ENCODE data around the gene KCNV2.

KCNV2 gene

GRCh38 chr9:2758898-2759510 is 41.7 kb downstream of the KCNV2 start:
- no peak for DNase-seq (ENCODE audit: low read depth)

DNA sequence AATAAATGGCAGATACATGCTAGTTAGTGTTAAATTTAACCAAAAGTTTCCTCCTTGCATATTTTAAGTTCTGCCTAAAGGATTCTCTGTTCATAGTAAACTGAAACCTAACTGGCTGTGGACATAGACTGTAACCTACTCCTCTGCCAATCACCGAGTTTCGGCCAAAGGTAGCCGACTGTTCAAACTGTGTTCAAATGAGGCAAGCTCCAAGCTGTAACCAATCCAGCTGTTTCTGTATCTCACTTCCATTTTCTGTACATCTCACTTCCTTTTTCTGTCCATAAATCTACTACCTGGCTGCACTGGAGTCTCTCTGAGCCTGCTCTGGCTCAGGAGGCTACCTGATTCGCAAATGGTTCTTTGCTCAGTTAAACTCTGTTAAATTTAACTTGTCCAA is 44.1 kb downstream of the KCNV2 start:
- no peak for DNase-seq (ENCODE audit: low read depth)

GRCh38 chr9:2764353-2764752 is 47.0 kb downstream of the KCNV2 start:
- DNase-seq (ENCODE audit: low read depth): no peak

DNA sequence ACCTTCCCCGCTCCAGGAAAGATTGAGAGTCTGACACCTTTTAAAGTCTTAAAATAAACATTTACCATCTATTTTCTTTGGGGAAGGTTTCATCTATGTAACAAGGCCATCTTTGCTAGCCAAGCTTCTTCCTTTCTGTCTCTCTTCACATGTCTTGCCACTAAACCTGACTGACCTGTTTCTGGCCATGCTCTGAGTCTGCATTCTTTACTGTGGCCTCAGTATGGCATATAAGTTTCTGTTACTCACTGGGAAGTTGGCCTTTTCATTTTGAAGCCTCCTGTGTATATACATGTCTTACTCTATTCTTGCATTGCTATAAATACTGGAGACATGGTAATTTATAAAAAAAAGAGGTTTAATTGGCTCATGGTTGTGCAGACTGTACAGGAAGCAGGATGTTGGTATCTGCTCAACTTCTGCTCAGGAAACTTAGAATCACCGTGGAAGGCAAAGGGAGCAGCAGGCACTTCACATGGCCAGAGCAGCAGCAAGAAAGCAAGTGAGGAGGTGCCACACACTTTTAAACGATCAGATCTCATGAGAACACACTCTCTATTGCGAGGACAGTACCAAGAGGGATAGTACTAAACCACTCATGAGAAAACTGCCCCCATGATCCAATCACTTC is 48.1 kb downstream of the KCNV2 start:
- DNase-seq (ENCODE audit: low read depth): no peak

DNA sequence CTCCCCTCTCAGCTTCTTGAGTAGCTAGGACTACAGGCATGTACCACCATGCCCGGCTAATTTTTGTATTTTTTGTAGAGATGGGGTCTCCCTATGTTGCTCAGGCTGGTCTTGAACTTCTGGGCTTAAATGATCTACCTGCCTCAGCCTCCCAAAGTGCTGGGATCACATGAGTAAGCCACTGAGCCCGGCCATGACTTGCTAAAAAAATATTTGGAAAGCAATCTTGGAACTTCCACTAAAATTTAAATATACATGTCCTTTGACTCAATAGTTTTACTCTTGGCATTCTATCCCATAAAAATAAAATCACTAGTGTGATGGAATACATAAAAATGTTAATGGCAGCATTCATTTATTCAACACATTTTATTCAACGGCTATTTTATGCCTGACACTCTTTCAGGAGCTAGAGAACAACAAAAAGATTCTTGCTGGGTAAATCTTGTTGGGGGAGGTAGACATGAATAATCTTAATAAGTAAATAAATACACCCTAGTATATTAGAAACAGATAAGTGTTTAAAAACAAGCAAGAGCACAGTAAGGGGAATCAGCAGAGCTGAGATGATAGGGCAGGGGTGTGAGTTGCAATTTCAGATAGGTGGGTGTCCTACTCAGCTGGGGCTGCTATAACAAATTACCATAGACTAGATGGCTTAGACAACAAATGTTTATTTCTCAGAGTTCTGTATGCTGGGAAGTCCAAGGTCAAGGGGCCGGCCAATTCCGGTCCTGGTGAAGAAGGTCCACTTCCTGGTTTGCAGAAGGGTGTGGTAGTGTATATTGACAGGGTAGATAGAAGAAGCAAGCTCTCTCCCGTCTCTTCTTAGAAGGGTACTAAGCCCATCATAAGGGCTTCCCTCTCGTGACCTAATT is 50.7 kb downstream of the KCNV2 start:
- no peak for DNase-seq (ENCODE audit: low read depth)

DNA sequence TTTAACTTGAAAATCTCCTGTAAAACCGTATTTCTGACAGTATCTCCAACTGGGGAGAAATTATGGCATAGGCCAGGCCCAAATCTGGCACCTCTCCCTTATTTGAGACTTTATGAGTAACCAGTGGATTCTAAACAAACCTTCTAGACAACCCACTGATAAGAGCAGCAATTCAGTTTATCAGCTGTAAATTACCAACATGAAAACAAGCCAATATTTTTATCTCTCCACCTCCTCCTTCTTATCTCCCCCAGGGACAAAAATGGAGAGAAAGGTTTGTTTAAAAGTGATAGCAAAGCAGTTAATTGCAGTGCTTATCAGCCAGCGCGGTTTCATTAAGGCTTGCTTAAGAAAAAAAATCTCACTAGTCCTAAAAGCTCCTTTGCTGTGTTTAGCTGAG is 53.8 kb downstream of the KCNV2 start:
- DNase-seq (ENCODE audit: low read depth): no peak

DNA sequence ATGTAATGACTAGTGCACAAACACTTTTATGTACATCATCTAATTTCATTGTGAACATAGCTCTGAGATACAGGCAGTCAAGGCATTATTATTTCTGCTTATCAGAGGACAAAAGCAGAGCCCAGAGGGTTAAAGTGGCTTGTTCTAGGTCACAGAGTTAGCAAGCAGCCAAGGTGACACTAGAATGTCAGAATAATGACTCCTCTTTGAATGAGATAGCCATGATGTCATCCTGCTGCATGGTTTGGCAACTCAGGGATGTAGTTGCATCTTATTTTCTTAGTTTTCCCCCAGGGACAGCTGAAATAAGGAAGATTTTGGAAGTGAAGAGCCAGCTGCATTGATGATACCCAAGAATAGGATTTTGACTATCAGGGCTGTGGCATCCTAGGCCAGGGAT is 54.4 kb downstream of the KCNV2 start:
- no peak for DNase-seq (ENCODE audit: low read depth)

DNA sequence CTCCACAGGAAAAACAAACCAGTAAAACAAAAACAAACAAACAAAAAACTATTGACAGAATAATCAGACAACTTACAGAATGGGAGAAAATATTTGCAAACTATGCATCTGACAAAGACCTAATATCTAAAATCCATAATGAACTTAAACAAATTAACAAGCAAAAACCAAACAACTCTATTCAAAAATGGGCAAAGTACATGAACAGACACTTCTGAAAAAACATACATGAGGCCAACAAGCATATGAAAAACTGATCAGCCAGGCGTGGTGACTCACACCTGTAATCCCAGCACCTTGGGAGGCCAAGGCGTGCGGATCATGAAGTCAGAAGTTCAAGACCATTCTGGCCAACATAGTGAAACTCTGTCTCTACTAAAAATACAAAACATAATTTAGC is 60.1 kb downstream of the KCNV2 start:
- DNase-seq (ENCODE audit: low read depth): no peak

GRCh38 chr9:2778816-2779215 is 61.5 kb downstream of the KCNV2 start:
- DNase-seq (ENCODE audit: low read depth): no peak
